Activated CD4-positive, alpha-beta T cell treated with anti-CD3 and anti-CD28 coated beads, Interleukin-2, amount 50 U/mL, for 48 hours (primary cell): ENCODE data around the gene PMS1.
"Not testable (repeated sequence)": the region's sequence is repeated elsewhere in the genome, so short reads cannot be mapped to it uniquely, and the experiment has no call there.

ENCODE experiments used
- DNase-seq, 2 experiments: peaks; one replicate each; pipeline ENCODE4 v3.0.0-alpha.2; 2020

PMS1 gene

DNA sequence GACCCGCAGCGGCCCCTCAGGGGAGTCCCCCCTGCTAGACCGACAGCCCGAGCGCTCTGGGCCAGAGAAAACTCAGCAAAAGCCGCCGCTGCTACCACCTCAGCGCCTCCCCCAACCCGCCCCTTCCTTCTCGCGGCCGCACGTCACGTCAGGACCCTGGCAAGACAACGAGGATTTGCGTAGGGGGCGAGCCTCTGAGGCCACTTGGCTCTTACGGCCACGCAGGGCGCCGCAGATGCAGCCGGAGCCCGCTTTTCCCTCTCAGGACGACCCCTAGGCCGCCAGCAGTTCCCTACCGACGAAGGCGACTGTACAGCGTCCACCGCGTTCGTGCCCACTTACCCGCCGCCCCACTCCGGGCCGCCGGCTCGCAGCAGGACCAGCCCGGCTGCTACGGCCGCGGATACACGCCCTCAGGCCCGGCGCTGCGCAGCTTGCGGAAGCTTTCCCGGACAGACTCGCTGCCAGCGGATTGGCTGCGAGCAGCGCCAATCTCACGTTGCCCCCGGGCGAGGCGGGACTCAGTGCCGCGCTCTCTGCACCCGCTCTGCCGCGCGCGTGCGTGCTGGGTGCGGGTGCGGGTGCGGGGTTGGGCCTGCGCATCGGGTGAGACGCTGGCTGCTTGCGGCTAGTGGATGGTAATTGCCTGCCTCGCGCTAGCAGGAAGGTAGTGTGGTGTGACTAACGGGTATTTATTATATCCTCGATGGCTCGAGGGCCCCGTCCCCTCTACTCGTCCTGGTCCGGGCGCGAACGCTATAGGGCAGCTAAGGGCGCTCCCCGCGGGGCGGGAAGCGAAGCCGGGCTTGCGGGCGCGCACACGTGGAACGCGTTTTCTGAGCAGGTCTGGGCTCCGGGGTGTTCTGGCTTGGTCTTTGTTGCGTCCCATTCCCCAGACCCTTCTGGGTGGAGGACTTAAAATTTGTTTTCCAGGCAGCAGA, at the start of gene PMS1, which contains the start of gene ORMDL1:
PMS1 (plus strand) TSS at position 524 of the 941 bp plus-strand sequence. CDS start 7,360 bp downstream, outside the sequence.
ORMDL1 (minus strand) TSS at position 413 of the 941 bp plus-strand sequence. CDS start 1,744 bp downstream, outside the sequence.
- peak; percentile 92 to 94 for DNase-seq

- DNase-seq: peak; percentile 36 to 49
These were observed 33.1 kb upstream of the PMS1 start for GRCh38 chr2:189751080-189751658.

DNA sequence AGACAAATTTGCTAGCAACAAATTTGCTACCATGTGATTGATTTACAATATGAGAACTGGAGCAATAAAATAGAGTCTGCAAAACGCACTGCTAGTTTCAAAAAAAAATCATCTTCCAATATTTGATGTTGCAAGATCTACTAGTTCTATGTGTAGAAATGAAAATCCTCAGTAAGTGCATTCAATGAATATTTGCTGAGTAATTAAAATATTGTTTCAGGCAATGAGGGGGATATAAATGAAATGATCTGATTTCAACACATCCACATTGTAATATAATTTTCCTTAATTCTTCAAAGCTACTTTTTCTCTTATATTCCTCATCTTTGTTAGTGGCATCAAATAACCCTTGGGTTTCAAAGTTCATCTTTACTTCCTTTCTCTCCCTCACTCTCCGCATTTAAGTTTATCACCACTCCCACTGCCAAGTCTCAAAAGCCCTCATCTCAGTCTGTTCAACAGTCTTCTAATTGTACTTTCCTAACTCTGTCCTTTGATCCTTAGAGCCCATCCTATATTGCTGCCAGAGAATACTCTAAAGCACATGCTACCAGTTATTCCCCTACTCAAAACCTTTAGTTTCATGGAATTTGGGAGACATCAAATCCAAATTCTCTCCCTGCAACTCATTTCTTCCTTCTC, 27.8 kb upstream of the PMS1 start:
- no peak for DNase-seq

- not testable (repeated sequence) for DNase-seq
These were observed 24.1 kb upstream of the PMS1 start for GRCh38 chr2:189760154-189760553.

- no peak for DNase-seq
These were observed 22.1 kb upstream of the PMS1 start for GRCh38 chr2:189762229-189762550.

DNA sequence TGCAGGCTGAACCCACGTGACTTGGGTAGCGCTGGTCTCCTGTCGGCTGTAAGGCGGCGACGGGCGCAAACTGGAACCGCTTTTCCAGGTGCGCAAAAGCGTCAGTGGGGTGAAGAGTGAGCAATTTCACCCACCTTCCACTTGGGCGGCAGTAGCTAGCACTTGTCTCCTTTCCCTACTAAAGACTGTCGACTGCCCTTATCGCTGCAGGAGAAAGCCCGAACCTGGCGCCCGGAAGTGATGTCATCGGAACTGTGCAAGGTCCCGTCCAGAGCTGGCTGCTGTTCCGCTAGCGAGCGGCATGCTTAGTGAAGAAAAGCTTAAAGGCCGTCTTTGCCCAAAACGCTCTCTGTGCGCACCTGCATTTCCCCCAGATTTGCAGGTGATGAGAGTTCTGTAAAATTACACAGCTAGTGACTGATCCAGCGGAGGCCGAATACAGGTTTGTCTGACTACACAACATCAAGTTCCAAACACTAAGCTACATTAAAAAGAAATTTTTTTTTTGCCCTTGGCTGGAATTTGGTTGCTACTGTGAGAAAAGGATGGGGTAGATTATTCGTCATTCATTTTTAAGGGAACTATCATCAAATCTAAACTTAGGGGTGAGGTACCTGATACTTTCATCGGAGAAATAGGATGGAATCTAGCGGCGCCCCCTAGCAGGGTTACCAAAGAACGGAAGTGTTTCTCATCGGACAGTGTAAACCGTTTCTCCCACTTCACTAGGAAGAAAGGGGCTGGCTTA, 21.5 kb upstream of the PMS1 start, which contains the start of gene OSGEPL1:
OSGEPL1 (minus strand) TSS at position 242 of the 748 bp plus-strand sequence. CDS start 1,152 bp downstream, outside the sequence.
- DNase-seq: peak; percentile 91 to 95

DNA sequence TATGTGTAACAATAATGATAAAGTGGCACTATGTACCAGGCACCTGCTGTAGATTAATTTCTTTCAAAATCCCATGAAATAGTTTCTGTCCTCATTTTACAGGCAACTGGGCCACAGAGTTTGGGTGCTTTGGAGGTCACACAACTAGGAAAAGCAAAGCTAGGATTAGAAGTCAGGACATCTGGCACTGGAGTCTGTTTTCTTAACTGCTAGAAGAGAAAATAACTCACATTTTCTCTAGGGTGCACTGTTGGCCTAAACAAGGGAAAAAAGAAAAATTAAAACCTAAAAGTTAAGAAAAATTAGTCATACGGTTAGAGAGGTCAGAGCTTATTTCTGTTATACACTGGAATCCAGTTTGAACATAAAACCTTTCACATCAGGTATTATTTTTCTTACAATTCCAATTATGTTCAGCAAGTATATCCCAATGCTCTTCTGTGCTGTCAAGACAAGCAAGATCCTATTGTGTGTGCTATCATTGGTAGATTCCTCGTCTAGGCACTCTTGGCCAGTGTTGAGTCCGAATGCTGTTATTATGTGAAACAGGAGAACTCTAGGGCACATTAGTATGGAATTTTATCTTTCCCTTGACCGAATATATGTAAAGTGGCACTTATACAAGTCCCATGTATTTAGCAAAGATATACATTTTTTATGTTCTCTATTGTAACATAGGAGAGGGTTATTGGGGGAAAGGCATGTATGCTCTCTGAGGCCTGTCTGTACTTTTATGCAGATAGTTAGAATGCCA, 20.2 kb upstream of the PMS1 start:
- DNase-seq: no peak

DNA sequence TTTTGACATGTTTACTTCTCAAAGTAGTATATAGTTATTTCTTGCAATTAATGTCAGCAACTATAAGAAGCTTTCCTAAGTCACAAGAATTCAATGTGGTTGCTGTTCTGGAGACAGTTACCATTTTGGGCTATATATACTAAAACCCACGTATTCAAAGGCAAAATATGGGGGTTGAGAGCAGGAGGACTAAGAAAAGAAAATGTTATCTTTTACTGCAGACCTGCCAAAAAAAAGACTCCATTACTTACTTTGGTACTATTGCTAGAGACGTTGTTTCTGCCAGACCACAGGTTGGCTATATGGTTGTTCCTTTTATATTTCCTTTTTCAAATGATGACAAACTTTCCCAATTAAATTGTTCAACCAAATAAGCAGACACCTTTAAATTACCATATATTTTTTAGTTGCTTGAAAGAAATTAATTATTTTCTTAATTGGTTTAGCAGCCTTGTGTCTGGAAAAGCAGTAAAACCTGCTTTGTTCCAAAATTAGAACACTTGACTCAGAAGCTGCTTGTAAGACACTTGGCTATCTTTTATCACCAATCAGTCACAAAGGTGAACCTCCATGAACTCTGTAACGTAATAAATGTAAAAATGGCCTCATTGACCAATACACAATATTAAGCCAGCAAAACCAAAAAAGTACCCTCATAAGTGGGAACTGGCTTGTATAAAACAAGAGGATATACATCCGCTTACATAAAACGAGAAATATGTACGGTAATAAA, 13.5 kb upstream of the PMS1 start:
- no peak for DNase-seq

GRCh38 chr2:189772212-189772611, 12.0 kb upstream of the PMS1 start:
- no peak for DNase-seq

DNA sequence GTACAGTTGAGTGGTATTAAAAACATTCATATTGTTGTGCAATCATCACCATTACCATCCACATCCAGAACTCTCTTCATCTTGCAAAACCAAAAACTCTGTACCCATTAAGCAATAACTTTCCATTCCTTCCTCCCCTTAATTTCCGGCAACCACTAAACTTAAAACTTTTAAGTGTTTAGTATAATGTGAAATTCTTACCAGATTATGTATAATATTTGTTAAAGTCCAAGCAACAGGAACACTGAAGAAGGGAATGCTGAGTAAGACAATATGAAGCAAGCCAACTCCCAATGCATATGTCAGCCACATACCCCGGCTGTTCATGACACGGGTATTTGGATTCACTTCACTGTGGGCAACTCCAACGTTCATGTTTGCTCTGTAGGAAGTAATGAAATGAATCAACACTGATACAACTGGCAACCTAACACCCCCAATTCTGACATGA, 2.0 kb upstream of the PMS1 start:
- peak in 1 of 2 experiments; percentile 11 for DNase-seq

DNA sequence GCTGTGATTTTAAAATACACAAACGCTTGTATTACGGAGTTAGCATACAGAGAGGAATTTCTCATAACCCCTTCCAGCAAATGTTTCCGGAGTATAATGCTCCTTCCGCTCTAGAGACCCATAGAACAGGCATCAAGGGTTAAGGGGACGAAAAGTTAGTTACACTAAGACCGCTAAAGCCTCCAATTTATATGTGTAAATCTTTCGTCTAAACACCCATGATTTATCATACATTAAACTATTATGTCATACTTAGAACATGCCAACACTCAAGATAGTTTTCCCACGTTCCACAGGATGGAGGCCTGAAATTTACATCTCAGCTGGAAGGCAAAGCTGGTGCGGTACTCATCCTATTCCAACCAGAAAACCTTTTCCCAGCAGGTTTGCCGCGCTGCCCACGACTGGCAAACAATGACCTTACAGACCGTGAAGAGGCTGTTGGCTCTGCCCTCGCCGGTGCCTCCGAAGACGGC, 761 bp upstream of the PMS1 start:
- DNase-seq: no peak

GRCh38 chr2:189791338-189792042, 7.2 kb downstream of the PMS1 start:
- DNase-seq: no peak

DNA sequence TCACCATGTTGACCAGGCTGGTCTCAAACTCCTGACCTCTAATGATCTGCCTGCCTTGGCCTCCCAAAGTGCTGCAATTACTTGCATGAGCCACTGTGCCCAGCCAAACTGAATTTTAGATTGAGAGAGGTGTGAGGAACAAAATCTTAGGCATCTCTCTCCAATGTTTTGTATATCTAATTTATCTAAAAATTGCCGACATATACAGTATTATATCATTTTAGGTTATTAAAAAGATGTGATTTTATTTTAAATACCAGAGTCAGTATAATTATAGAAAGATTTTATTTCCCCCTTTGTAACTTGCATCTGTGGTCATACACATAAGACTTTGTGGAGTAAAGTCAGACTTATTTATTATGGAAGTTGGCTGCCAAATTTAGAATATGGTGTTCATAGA, 10.1 kb downstream of the PMS1 start:
- no peak for DNase-seq

- DNase-seq: no peak
These were observed 13.7 kb downstream of the PMS1 start for GRCh38 chr2:189797902-189798301.

- DNase-seq: no peak
These were observed 14.2 kb downstream of the PMS1 start for GRCh38 chr2:189798312-189799029.

- no peak for DNase-seq
These were observed 14.7 kb downstream of the PMS1 start for GRCh38 chr2:189799030-189799331.

DNA sequence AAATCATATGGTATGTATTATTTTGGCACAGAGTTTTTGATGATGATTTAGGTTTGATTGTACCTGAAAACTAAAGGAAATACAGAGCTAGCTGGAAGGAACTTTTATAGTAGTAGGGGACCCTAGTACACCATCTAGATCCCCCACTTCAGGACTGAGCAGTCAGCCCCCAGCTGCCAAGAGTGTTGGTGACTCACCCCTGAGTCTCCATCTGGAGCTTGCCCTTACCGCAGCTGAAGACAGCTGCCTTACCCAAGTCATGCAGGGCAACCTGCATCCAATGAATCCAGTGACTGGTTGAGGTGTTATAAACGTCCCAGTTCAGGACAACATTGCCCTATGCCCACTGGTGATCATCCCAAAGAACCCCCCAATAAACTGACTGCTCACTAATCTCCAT, 15.3 kb downstream of the PMS1 start:
- no peak for DNase-seq

DNA sequence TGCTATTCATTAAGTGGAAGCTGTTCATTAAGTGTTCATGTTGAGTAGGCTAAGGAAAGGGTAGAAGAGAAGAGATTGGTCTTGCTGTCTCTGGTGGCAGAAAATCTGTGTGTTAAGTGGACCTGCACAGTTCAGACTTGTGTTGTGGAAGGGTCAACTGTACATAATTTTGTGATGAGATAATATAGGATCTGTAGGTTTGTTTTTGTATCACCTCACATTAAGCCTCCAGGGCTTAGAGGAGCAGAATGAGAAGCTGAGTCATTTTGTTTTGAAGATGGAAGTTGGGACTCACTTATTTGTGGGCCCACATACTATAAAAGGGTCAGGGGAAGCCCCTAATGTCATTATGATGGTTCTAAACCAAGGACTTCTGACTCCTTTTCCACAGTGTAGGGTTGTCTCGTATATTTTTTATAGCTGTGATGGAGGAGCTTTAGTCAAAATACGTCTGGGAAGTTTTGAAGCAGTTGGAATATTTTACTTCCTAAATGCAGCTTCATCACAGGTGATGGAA, 18.2 kb downstream of the PMS1 start:
- no peak for DNase-seq

DNA sequence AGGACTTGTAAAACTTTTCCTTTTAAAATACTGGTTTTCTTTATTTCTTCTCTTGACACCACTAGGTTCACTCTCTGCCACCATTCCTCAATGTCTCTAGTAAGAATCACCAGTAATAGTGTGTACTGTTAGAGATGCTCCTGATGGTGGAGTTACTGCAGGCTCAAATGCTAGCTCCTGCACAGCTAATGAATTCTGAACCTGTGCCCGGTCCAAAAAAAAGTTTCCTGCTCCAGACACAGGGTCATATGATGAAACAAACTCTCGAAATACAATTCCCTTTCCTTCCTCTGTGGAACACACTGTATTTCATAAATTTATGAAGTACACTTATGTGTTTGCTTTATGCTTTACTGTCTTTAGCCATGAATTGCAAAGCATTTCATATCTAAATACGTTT, 19.2 kb downstream of the PMS1 start:
- DNase-seq: no peak
